ENCODE measurements around the gene MRPL49.
"Not testable (repeated sequence)": the region's sequence is repeated elsewhere in the genome, so short reads cannot be mapped to it uniquely, and the experiment has no call there.

The MRPL49 gene

DNA sequence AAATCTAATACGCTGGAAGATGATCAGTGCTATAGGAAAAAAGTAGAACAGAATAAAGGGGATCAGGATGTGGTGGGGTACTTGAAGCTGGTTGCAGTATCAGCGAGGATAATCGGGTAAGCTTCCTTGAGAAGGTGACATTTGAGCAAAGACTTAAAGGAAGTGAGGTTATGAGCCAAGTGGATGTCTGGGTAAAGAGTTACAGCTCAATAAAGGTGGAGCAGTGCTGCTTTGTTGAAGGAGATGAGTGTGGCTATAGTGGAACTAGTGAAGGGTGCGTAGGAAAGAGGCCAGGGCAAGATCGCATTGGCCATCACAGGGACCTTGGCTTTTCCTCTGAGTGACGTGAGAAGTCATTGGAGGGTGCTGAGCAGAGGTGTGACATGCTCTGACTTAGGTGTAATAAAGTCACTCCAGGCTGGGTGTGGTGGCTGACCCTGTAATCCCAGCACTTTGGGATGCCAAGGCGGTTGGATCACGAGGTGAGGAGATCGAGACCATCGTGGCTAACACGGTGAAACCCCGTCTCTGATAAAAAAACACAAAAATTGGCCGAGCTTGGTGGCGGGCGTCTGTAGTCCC, 14.5 kb downstream of the MRPL49 start:
- Mint-ChIP-seq H3K27ac (peak overlapping the region; percentile 100), H3K4me1 (ENCODE audit: low read depth in 2 of 2) (peaks cover 32% of the 10 kb centered on the region in 2 donors), H3K4me3 (peak overlapping the region in 1 of 2 donors; percentile 99), H3K36me3 (ENCODE audit: insufficient read depth) (peaks cover 40% of the 10 kb centered on the region), H3K27me3 (peaks cover 0 to 2% of the 10 kb centered on the region in 2 donors), H3K9me3 (no peaks in the 10 kb centered on the region)
- DNase-seq = no peak
- no peak for ATAC-seq (replicated peaks)

DNA sequence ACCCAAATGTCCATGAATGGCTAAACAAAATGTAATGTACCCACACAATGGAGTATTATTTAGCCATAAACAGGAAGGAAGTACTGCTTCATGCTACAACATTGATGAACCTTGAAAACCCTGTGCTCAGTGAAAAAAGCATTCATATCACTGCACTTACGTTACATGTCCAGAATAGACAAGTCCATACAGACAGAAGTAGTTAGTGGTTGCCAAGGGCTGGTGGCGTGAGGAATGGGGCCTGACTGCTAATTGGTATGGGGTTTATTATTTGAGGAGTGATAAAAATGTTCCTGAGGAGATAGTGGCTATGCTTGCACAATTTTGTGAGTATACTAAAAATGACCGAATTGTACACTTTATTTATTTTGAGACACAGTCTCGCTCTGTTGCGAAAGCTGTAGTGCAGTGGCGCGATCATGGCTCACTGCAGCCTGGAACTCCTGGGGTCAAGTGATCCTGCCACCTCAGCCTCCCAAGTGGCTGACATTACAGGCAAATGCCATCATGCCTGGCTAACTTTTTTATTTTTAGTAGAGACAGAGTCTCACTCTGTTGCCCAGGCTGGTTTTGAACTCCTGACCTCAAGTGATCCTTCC, 19.9 kb downstream of the MRPL49 start:
- H3K27ac Mint-ChIP-seq = no peak overlapping the region
- no peaks in the 10 kb centered on the region for H3K36me3 Mint-ChIP-seq (ENCODE audit: insufficient read depth)

DNA sequence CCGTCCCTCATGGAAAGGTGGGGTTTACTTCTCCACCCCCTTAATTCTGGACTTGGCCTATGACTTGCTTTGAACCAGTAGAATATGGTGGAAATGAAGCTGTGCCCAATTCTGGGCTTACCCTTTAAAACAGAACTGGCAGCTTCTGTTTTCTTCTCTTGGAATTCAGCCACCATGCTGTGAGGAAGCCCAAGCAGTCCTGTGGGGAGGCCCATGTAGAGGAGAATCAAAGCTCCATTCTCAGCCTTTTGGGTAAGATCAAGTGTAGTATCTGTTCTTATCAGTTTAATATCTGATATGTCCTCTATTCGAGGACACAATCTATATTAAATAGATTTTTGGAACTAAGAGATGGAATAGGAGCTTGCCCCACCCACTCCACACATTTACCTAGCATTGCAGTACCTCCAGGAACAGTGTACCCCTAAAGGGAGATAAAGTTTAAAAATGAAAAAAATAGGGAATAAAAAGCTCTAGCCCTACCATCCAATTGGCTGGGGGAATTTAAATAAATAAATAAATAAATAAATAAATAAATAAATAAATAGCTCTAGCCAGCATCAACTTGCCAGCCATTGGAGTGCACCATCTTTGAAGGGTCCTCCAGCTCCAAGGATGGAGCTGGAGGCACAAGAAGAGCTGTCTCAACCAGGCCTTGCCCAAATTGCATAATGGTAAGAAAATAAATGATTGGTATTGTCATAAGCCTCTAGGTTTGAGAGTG, 25.4 kb downstream of the MRPL49 start:
- Mint-ChIP-seq H3K36me3 (ENCODE audit: insufficient read depth) (no peaks in the 10 kb centered on the region), H3K27ac (no peak overlapping the region)
- no peak for DNase-seq

More for the DNA sequence above, 19.9 kb downstream of the MRPL49 start:
- Mint-ChIP-seq H3K4me3 (no peak overlapping the region), H3K4me1 (ENCODE audit: low read depth in 2 of 2) (no peaks in the 10 kb centered on the region), H3K9me3 (no peaks in the 10 kb centered on the region), H3K27me3 (peaks cover 0 to 19% of the 10 kb centered on the region in 2 donors)
- no peak for DNase-seq
- no peak for ATAC-seq (replicated peaks)

DNA sequence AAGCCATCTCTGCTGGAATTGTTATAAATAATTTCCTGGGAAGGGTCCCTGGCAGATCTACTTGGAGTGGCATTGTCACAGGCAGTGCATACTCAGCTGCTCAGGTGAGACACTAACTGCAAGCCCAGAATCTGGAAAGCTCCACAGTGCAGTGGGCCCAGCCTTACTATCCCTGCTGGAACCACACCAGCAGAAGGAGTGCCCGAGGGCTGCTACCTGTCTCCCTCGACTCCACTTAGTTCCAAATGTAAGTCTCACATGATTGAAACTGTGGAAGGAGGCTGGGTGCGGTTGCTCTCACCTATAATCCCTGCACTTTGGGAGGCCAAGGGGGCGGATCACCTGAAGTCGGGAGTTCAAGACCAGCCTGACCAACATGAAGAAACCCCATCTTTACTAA, 26.5 kb downstream of the MRPL49 start:
- ATAC-seq (replicated peaks) (no peak), DNase-seq (no peak)
- H3K4me1 Mint-ChIP-seq (ENCODE audit: low read depth in 2 of 2) = no peaks in the 10 kb centered on the region
- H3K9me3 Mint-ChIP-seq = no peaks in the 10 kb centered on the region
- no peaks in the 10 kb centered on the region for H3K36me3 Mint-ChIP-seq (ENCODE audit: insufficient read depth)
- H3K27ac Mint-ChIP-seq = no peak overlapping the region
- no peak overlapping the region for H3K4me3 Mint-ChIP-seq
- H3K27me3 Mint-ChIP-seq = peaks cover 0 to 8% of the 10 kb centered on the region in 2 donors

More for the DNA sequence above, 25.4 kb downstream of the MRPL49 start:
- peaks cover 0 to 9% of the 10 kb centered on the region in 2 donors for H3K27me3 Mint-ChIP-seq
- no peak overlapping the region for H3K4me3 Mint-ChIP-seq
- no peaks in the 10 kb centered on the region for H3K9me3 Mint-ChIP-seq
- H3K4me1 Mint-ChIP-seq (ENCODE audit: low read depth in 2 of 2) = no peaks in the 10 kb centered on the region
- ATAC-seq (replicated peaks) = no peak

DNA sequence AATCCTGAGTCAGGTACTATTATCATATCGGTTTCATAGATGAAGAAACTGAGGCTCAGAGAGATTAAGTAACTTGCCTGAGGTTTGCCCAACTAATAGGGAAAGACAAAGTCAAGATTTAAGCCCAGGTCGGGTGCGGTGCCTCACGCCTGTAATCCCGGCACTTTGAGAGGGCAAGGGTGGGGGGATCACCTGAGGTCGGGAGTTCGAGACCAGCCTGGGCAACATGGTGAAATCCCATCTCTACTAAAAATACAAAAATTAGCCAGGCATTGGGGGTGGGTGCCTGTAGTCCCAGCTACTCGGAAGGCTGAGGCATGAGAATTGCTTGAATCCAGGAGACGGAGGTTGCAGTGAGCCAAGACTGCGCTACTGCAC, 28.0 kb downstream of the MRPL49 start:
- H3K27me3 Mint-ChIP-seq; H3K9me3 Mint-ChIP-seq; H3K36me3 Mint-ChIP-seq (ENCODE audit: insufficient read depth); H3K27ac Mint-ChIP-seq; H3K4me3 Mint-ChIP-seq; ATAC-seq (replicated peaks); DNase-seq; H3K4me1 Mint-ChIP-seq (ENCODE audit: low read depth in 2 of 2): not testable (repeated sequence)

DNA sequence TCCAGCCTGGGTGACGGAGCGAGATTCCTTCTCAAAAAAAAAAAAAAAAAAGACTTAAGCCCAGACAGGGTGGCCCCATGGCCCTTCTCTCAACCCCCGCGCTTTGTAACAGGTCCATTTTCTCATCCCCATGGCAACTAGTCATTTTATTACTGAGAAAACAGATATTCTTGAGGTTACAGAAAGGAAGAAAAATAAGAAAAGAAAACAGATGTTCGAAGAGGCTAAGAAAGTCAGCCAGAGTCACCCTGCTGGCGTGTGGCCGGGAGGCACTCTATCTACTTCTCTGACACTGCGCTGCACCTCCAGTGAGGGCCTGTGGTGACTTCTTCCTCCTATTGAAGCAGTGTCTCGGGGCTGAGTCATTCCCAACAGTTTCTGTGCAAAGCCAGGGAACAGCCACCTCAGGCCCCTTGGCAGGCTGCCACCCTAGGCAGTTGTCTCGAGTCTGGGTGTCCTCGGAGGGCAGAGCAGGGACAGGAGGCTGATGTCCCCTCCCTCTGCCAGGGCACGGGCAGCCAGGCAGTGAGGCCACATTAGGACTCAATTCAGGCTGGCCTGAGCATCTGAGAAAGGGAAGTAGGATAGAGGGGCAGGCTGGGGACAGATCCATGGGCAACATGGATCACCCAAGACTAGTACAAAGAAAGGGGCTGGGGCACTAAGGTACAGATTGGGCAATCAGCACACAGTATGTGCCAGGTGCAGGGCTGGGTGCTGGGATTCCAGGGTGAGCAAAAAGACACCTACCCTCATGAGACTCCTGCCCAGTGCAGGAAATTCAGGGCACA, 28.6 kb downstream of the MRPL49 start:
- Mint-ChIP-seq H3K9me3 (no peaks in the 10 kb centered on the region), H3K4me3 (no peak overlapping the region), H3K27me3 (no peaks in the 10 kb centered on the region), H3K36me3 (ENCODE audit: insufficient read depth) (peaks cover 3% of the 10 kb centered on the region), H3K4me1 (ENCODE audit: low read depth in 2 of 2) (no peaks in the 10 kb centered on the region), H3K27ac (peak overlapping the region in 1 of 2 donors; percentile 22)
- peak; percentile 35 for ATAC-seq (replicated peaks)
- no peak for DNase-seq

DNA sequence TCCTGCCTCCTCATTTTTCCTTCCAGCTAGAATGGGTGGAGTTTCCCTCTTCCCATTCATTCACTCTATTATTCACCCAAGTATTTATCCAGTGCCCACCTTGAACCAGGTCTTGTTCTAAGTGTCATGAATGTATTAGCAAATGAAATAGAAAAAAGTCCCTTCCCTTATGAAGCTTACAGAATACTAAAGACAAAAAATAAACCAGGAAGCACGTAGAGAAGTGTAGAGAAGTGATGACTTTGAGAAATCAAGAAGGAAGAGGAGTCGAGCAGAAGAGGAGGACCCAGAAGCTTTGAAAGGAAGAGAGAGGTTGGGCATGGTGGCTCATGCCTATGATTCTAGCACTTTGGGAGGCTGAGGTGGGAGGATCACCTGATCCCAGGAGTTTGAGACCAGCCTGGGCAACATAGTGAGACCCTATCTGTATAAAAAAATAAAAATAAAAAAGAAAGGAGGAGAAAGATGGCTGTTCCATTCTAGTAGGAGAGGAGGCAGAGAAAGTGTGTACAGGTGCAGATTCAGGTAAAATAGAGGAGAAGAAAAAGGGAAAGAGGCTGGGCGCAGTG, 29.3 kb downstream of the MRPL49 start:
- Mint-ChIP-seq H3K4me1 (ENCODE audit: low read depth in 2 of 2) (no peaks in the 10 kb centered on the region), H3K36me3 (ENCODE audit: insufficient read depth) (peaks cover 3% of the 10 kb centered on the region), H3K4me3 (no peak overlapping the region), H3K27me3 (no peaks in the 10 kb centered on the region), H3K9me3 (no peaks in the 10 kb centered on the region), H3K27ac (peak overlapping the region; percentile 22 to 57)
- DNase-seq = no peak
- no peak for ATAC-seq (replicated peaks)

DNA sequence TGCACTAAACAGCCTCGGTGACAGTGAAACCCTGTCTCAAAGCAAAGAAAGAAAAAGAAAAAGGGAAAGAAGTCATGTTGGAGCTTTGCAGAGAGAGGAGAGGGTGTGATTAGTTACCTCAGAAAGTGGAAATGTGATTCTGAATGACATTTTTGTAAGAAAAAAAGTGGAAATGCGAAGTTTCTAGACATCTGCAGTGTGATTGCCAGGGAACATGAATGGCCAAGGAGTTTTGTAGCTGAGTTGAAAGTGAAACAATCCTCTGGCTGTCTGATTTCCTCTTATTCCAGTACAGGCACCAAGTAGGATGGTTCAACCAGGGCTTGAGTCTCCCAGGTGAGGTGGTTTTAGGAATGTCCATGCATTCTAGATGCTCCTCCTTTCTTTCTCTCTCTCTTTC, 30.0 kb downstream of the MRPL49 start:
- no peak for DNase-seq
- H3K27me3 Mint-ChIP-seq = no peaks in the 10 kb centered on the region
- no peak for ATAC-seq (replicated peaks)
- no peaks in the 10 kb centered on the region for H3K9me3 Mint-ChIP-seq
- no peaks in the 10 kb centered on the region for H3K4me1 Mint-ChIP-seq (ENCODE audit: low read depth in 2 of 2)
- peaks cover 6% of the 10 kb centered on the region for H3K36me3 Mint-ChIP-seq (ENCODE audit: insufficient read depth)
- H3K4me3 Mint-ChIP-seq = no peak overlapping the region
- peak overlapping the region in 1 of 2 donors; percentile 57 for H3K27ac Mint-ChIP-seq

DNA sequence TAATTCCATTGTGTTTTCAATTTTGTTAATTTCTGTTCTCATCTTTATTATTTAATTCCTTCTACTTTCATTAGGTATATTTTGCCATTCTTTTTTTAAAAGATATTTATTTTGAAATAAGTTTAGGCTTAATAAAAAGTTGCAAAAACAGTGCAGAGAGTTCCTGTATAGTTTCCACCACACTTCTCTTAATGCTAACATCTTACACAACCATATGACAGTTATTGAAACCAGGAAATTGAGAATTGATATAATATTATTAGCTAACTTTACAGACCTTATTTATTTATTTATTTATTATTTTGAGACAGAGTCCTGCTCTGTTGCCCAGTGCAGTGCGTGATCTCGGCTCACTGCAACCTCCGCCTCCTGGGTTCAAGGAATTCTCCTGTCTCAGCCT, 34.1 kb downstream of the MRPL49 start:
- Mint-ChIP-seq H3K4me1 (ENCODE audit: low read depth in 2 of 2) (no peaks in the 10 kb centered on the region), H3K27ac (no peak overlapping the region), H3K4me3 (no peak overlapping the region), H3K9me3 (no peaks in the 10 kb centered on the region), H3K36me3 (ENCODE audit: insufficient read depth) (peaks cover 7% of the 10 kb centered on the region), H3K27me3 (peaks cover 14% of the 10 kb centered on the region in 2 donors)
- ATAC-seq (replicated peaks) (no peak), DNase-seq (no peak)

DNA sequence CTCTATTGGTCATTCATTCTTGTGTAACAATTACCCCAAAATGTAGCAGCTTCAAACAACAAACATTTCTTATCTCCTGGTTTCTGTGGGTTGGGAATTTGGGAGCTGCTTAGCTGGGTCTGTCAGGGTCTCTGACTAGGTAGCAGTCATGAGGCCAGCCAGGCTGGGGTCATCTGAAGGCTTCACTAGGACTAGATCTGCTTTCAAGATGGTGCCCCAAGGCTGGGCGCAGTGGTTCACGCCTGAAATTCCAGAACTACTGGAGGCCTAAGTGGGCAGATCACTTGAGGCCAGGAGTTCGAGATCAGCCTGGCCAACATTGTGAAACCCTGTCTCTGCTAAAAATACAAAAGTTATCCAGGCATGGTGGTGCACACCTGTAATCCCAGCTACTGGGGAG, 34.8 kb downstream of the MRPL49 start:
- DNase-seq = no peak
- Mint-ChIP-seq H3K4me1 (ENCODE audit: low read depth in 2 of 2) (no peaks in the 10 kb centered on the region), H3K9me3 (no peaks in the 10 kb centered on the region), H3K36me3 (ENCODE audit: insufficient read depth) (peaks cover 7% of the 10 kb centered on the region), H3K27me3 (peaks cover 14% of the 10 kb centered on the region in 2 donors), H3K4me3 (no peak overlapping the region), H3K27ac (no peak overlapping the region)
- ATAC-seq (replicated peaks) = no peak

DNA sequence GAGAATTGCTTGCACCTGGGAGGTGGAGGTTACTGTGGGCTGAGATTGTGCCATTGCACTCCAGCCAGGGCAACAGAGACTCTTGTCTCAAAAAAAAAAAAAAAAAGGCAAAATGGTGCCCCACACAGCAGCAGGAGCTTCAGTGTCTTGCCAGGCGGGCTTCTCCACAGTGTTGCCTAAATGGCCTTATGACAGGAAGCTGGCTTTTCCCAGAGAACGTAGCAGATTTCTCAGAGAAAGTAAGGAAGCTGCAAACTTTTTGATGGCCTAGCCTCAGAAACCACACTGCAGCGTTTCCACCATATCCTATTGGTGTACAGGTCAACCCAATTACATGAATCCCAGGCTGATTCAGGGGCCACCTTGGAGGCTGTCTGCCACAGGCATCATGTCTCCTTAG, 35.2 kb downstream of the MRPL49 start:
- peaks cover 14% of the 10 kb centered on the region in 2 donors for H3K27me3 Mint-ChIP-seq
- peak overlapping the region in 1 of 2 donors; percentile 56 for H3K27ac Mint-ChIP-seq
- peaks cover 7% of the 10 kb centered on the region for H3K36me3 Mint-ChIP-seq (ENCODE audit: insufficient read depth)
- ATAC-seq (replicated peaks) (no peak), DNase-seq (no peak)
- no peaks in the 10 kb centered on the region for H3K9me3 Mint-ChIP-seq
- no peaks in the 10 kb centered on the region for H3K4me1 Mint-ChIP-seq (ENCODE audit: low read depth in 2 of 2)
- H3K4me3 Mint-ChIP-seq = no peak overlapping the region

DNA sequence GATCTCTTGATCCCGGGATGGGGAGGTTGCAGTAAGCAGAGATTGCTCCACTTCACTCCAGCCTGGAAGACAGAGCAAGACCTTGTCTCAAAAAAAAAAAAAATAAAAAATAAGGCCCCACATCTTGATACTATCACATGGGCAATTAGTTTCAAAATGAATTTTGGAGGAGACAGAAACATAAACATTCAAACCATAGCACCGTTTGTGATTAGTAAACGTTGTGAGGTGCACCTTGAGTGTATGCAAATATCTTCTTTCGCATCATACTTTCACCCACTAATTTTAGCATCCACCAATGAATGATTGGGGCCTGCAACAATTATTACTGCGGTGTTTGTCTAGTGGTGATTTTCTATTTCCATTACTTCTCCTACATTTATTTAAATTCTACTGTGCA, 36.9 kb downstream of the MRPL49 start:
- Mint-ChIP-seq H3K27me3 (peaks cover 14% of the 10 kb centered on the region in 2 donors), H3K36me3 (ENCODE audit: insufficient read depth) (peaks cover 7% of the 10 kb centered on the region), H3K4me3 (no peak overlapping the region), H3K27ac (no peak overlapping the region), H3K9me3 (no peaks in the 10 kb centered on the region), H3K4me1 (ENCODE audit: low read depth in 2 of 2) (no peaks in the 10 kb centered on the region)
- ATAC-seq (replicated peaks) (no peak), DNase-seq (no peak)

DNA sequence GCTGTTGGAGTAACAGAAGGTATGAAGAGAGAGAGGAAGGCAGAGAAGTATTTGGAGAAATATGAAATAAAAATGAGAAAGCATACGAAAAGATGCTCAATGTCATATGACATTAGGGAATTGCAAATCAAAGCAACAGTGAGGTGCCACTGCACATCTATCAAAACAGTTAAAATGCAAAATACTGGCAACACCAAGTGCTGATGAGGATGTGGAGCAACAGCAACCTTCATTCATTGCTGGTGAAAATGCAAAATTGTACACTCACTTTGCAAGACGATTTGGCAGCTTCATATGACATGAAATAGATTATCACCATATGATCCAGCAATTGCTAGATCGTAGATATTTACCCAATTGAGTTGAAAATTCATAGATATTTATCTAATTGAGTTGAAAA, 38.5 kb downstream of the MRPL49 start:
- H3K4me3 Mint-ChIP-seq = no peak overlapping the region
- H3K9me3 Mint-ChIP-seq = no peaks in the 10 kb centered on the region
- peaks cover 14% of the 10 kb centered on the region in 2 donors for H3K27me3 Mint-ChIP-seq
- H3K4me1 Mint-ChIP-seq (ENCODE audit: low read depth in 2 of 2) = no peaks in the 10 kb centered on the region
- DNase-seq (no peak), ATAC-seq (replicated peaks) (no peak)
- peaks cover 4% of the 10 kb centered on the region for H3K36me3 Mint-ChIP-seq (ENCODE audit: insufficient read depth)
- no peak overlapping the region for H3K27ac Mint-ChIP-seq

Measured in effector memory CD8-positive, alpha-beta T cell (primary cell).